ENCODE results near the gene KCTD11. TPM values are rescaled to one million over a fixed set of nuclear protein-coding genes. Genes with fewer than 3 reads are reported as not detected.

Gene KCTD11
- total and polyA plus RNA-seq, 2 of the 13 experiments (the other 11 are each of a cell fraction or from before 2014, with no cell fraction given) = 1.6 to 2.6 TPM

GRCh38 chr17:7393613-7394451 lies 41.9 kb downstream of the KCTD11 start (continued):
- no peak for TF ChIP-seq SP1 (IDR thresholded peaks at IDR 0.05)
- TF ChIP-seq SP1 (CRISPR knock-in tag; IDR thresholded peaks at IDR 0.05) = peak; percentile 48; the same call in 1 of the 2 replicates
- TF ChIP-seq MTF1 (CRISPR knock-in tag; IDR thresholded peaks at IDR 0.05) = no peak
- TF ChIP-seq ZNF607 (CRISPR knock-in tag; IDR thresholded peaks at IDR 0.05; ENCODE audit: borderline replicate concordance) = no peak
- TF ChIP-seq ZEB1 (IDR thresholded peaks at IDR 0.05; ENCODE audit: insufficient replicate concordance, low read depth) = peak; percentile 64
- 0 out of 2 replicates have a peak, but pooled peaks have one; percentile 41 for TF ChIP-seq SP140L (CRISPR knock-in tag; IDR thresholded peaks at IDR 0.05; ENCODE audit: borderline replicate concordance)
- TF ChIP-seq JARID2 (CRISPR knock-in tag; IDR thresholded peaks at IDR 0.05; ENCODE audit: insufficient replicate concordance) = no peak
- no peak for TF ChIP-seq PAWR (CRISPR knock-in tag; IDR thresholded peaks at IDR 0.05; ENCODE audit: borderline replicate concordance)
- TF ChIP-seq ZNF720 (CRISPR knock-in tag; IDR thresholded peaks at IDR 0.05) = no peak
- TF ChIP-seq MLXIP (CRISPR knock-in tag; IDR thresholded peaks at IDR 0.05; ENCODE audit: borderline replicate concordance) = no peak
- no peak for TF ChIP-seq ISL2 (CRISPR knock-in tag; IDR thresholded peaks at IDR 0.05)
- no peak for TF ChIP-seq THAP11 (CRISPR knock-in tag; IDR thresholded peaks at IDR 0.05)
- TF ChIP-seq ZNF430 (CRISPR knock-in tag; IDR thresholded peaks at IDR 0.05) = no peak
- TF ChIP-seq NRL (CRISPR knock-in tag; IDR thresholded peaks at IDR 0.05; ENCODE audit: borderline replicate concordance) = no peak
- no peak for TF ChIP-seq SPEN (CRISPR knock-in tag; IDR thresholded peaks at IDR 0.05; ENCODE audit: low read depth)
- no peak for TF ChIP-seq JDP2 (CRISPR knock-in tag; IDR thresholded peaks at IDR 0.05; ENCODE audit: borderline replicate concordance)
- TF ChIP-seq PATZ1 (CRISPR knock-in tag; IDR thresholded peaks at IDR 0.05) = peak; percentile 71
- 0 out of 2 replicates have a peak, but pooled peaks have one; percentile 10 for TF ChIP-seq CTCF (CRISPR knock-in tag; IDR thresholded peaks at IDR 0.05)
- no peak for TF ChIP-seq ZNF598 (CRISPR knock-in tag; IDR thresholded peaks at IDR 0.05; ENCODE audit: borderline replicate concordance)
- 0 out of 2 replicates have a peak, but pooled peaks have one; percentile 32 for TF ChIP-seq KDM2A (CRISPR knock-in tag; IDR thresholded peaks at IDR 0.05; ENCODE audit: borderline replicate concordance, low read depth)
- TF ChIP-seq IKZF5 (CRISPR knock-in tag; IDR thresholded peaks at IDR 0.05) = peak; percentile 17; the same call in 1 of the 2 replicates
